ENCODE results near the gene P2RY1. TPM values are rescaled to one million over a fixed set of nuclear protein-coding genes. Genes with fewer than 3 reads are reported as not detected.

P2RY1 gene
- total and polyA plus RNA-seq, 4 donors = 3.3 to 20.2 (median 10.4) TPM

GRCh38 chr3:152827313-152827712 lies 7.6 kb upstream of the P2RY1 start:
- Histone ChIP-seq H3K4me1 (ENCODE audit: control insufficient read depth in 5 of 5, insufficient read depth in 5 of 5, low read length in 5 of 5) (peaks cover 0 to 20% (median 0%) of the 10 kb centered on the region in 5 donors), H3K36me3 (ENCODE audit: control insufficient read depth in 4 of 4, insufficient read depth in 4 of 4, low read length in 4 of 4) (no peaks in the 10 kb centered on the region), H3K9ac (ENCODE audit: insufficient read depth in 1 of 2, low read length in 2 of 2) (no peak overlapping the region), H3K27me3 (ENCODE audit: control insufficient read depth in 3 of 3, insufficient read depth in 3 of 3, low read length in 2 of 3) (no peaks in the 10 kb centered on the region), H3K4me3 (no peak overlapping the region), H3K9me3 (ENCODE audit: control insufficient read depth in 4 of 4, insufficient read depth in 3 of 4, low read length in 3 of 4) (no peaks in the 10 kb centered on the region), H3K27ac (ENCODE audit: low read depth in 1 of 2, low read length in 1 of 2) (no peak overlapping the region)
- ATAC-seq (ENCODE audit: insufficient read depth, low FRiP score) (no peak), DNase-seq (no peak)
- TF ChIP-seq, protein P1, sequence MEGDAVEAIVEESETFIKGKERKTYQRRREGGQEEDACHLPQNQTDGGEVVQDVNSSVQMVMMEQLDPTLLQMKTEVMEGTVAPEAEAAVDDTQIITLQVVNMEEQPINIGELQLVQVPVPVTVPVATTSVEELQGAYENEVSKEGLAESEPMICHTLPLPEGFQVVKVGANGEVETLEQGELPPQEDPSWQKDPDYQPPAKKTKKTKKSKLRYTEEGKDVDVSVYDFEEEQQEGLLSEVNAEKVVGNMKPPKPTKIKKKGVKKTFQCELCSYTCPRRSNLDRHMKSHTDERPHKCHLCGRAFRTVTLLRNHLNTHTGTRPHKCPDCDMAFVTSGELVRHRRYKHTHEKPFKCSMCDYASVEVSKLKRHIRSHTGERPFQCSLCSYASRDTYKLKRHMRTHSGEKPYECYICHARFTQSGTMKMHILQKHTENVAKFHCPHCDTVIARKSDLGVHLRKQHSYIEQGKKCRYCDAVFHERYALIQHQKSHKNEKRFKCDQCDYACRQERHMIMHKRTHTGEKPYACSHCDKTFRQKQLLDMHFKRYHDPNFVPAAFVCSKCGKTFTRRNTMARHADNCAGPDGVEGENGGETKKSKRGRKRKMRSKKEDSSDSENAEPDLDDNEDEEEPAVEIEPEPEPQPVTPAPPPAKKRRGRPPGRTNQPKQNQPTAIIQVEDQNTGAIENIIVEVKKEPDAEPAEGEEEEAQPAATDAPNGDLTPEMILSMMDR (IDR thresholded peaks at IDR 0.05; ENCODE audit: control extremely low read depth, extremely low read depth) = no peak
- 77 to 92% methylated on average over 3 of the region's 3 CpGs for WGBS, 2 donors

GRCh38 chr3:152828075-152828840 lies 6.7 kb upstream of the P2RY1 start:
- WGBS, 2 donors = 58 to 75% methylated on average over 4 of the region's 4 CpGs
- ATAC-seq (ENCODE audit: insufficient read depth, low FRiP score) (no peak), DNase-seq (peak in 1 of 3 donors; percentile 7)
- H3K4me1 ChIP-seq (ENCODE audit: control insufficient read depth in 5 of 5, insufficient read depth in 5 of 5, low read length in 5 of 5) = peaks cover 0 to 17% (median 0%) of the 10 kb centered on the region in 5 donors
- H3K9ac ChIP-seq (ENCODE audit: insufficient read depth in 1 of 2, low read length in 2 of 2) = no peak overlapping the region
- no peaks in the 10 kb centered on the region for H3K36me3 ChIP-seq (ENCODE audit: control insufficient read depth in 4 of 4, insufficient read depth in 4 of 4, low read length in 4 of 4)
- no peaks in the 10 kb centered on the region for H3K27me3 ChIP-seq (ENCODE audit: control insufficient read depth in 3 of 3, insufficient read depth in 3 of 3, low read length in 2 of 3)
- TF ChIP-seq, protein P1 (IDR thresholded peaks at IDR 0.05; ENCODE audit: control extremely low read depth, extremely low read depth) = no peak
- no peak overlapping the region for H3K4me3 ChIP-seq
- no peak overlapping the region for H3K27ac ChIP-seq (ENCODE audit: low read depth in 1 of 2, low read length in 1 of 2)
- no peaks in the 10 kb centered on the region for H3K9me3 ChIP-seq (ENCODE audit: control insufficient read depth in 4 of 4, insufficient read depth in 3 of 4, low read length in 3 of 4)

- Histone ChIP-seq H3K27me3 (ENCODE audit: control insufficient read depth in 3 of 3, insufficient read depth in 3 of 3, low read length in 2 of 3) (no peaks in the 10 kb centered on the region), H3K9ac (ENCODE audit: insufficient read depth in 1 of 2, low read length in 2 of 2) (no peak overlapping the region), H3K27ac (ENCODE audit: low read depth in 1 of 2, low read length in 1 of 2) (no peak overlapping the region), H3K4me1 (ENCODE audit: control insufficient read depth in 5 of 5, insufficient read depth in 5 of 5, low read length in 5 of 5) (peaks cover 0 to 6% (median 0%) of the 10 kb centered on the region in 5 donors), H3K4me3 (no peak overlapping the region), H3K9me3 (ENCODE audit: control insufficient read depth in 4 of 4, insufficient read depth in 3 of 4, low read length in 3 of 4) (no peaks in the 10 kb centered on the region), H3K36me3 (ENCODE audit: control insufficient read depth in 4 of 4, insufficient read depth in 4 of 4, low read length in 4 of 4) (no peaks in the 10 kb centered on the region)
- no peak for ATAC-seq (ENCODE audit: insufficient read depth, low FRiP score)
- TF ChIP-seq, protein P1 (IDR thresholded peaks at IDR 0.05; ENCODE audit: control extremely low read depth, extremely low read depth) = no peak
- DNase-seq = no peak
Observed at GRCh38 chr3:152830245-152830644, 4.7 kb upstream of the P2RY1 start.
